CD4-positive, alpha-beta T cell treated with Interferon alpha-2 for 1 hour (primary cell): ENCODE results near the gene AP1AR.
"Not testable (repeated sequence)": the region's sequence is repeated elsewhere in the genome, so short reads cannot be mapped to it uniquely, and the experiment has no call there.

Experiments used
- DNase-seq, 2 donors: peaks; one replicate each; pipeline ENCODE4 v3.0.0-alpha.2; 2020 to 2022

The AP1AR gene

GRCh38 chr4:112280386-112281056 is 48.9 kb downstream of the AP1AR start:
- DNase-seq, result no peak

DNA sequence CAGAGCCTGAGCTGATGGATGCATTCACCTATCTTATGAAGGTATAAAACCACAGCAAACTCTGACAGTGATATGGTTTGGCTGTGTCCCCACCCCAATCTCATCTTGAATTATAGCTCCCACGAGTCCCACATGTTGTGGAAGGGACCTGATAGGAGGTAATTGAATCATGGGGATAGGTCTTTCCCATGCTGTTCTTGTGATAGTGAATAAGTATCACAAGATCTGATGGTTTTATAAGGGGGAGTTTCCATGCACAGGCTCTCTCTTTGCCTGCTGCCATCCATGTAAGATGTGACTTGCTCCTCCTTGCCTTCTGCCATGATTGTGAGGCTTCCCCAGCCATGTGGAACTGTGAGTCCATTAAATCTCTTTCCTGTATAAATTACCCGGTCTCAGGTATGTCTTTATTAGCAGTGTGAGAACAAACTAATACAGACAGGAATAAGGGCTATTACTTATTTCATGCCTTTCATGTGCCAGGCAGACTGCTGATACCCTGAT is 50.4 kb downstream of the AP1AR start:
- DNase-seq, result not testable (repeated sequence)

GRCh38 chr4:112282860-112283667 is 51.5 kb downstream of the AP1AR start:
- no peak for DNase-seq

- DNase-seq, result peak in 1 of 2 donors; percentile 39
Observed at GRCh38 chr4:112284166-112284565, 52.6 kb downstream of the AP1AR start.

DNA sequence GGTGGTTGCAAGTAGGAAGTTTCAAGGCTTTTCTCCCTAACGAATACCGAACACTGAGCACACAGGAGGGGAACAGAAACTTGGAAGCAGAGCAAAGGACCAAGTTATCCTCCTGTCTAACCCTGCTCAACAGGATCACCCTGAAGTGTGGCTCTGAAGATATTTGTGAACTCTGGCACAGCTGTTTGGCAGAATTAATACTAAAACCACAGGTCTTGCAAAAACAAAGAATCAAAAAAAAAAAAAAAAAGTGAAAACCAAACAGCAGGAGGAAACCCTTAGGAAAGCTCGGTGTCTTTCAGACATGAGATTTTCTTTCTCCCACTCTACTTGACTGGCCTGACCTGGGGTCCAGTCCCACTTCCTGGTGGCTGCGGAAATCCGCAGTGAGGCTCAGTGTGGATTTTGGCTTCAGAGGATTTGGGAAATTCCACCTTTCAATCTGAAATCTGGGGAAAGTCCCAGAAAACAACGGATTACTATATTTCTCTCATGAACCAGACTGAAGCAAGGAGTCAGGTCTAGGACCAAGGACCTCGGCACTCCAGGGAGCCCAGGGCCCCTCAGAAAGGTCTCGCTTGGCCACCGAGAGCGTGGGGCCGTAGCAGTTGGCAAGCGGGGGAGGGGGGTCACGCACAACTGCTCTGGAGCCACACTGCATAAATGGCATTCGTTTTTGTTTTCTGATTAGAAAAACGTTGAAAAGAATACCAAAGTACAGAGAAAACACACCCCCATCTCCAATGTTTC is 53.2 kb downstream of the AP1AR start:
- DNase-seq, result peak in 1 of 2 donors; percentile 59

- DNase-seq, result peak; percentile 20 to 77
Observed at GRCh38 chr4:112287258-112287989, 55.8 kb downstream of the AP1AR start.

DNA sequence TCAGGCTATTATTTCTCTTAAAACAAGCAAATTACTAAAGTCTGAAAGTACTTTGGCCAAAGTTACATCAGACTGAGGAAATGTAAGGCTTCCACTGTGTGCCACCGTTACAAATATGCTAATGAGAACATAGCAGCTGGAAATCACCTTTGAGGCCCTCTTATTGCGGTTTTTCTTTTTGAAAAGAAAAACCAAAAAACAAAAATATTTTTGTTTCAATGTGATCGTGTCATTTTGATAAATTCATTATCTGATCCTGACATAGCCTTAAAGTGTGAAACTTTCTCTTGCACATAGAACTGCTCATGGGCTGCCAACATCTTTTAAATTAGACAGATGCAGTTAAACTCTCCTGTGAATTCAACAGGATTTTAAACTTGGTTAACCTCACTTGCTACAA is 56.9 kb downstream of the AP1AR start:
- DNase-seq, result peak; percentile 49 to 83

- DNase-seq, result no peak
Observed at GRCh38 chr4:112289407-112290253, 58.0 kb downstream of the AP1AR start.

DNA sequence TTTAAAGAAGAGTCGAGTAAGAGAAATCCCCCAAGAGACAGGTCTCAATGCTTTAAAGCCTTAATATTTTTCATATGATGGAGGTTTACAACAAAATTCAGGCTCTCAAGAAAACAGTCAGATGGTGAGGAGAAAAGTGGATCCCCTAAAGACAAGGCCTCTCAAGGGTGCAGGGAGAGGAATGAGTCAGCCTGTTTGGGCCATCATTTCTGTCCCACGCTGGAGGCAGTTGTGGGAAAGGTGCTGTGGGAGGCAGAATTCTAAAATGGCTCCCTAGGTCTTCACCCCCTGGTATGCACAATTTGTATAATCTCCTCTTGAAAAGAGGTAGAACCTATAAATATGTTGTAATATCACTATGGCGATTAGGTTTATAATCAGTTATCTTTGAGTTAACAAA is 58.8 kb downstream of the AP1AR start:
- DNase-seq, result no peak

- DNase-seq, result peak; percentile 53 to 82
Observed at GRCh38 chr4:112296949-112297880, 65.6 kb downstream of the AP1AR start, which contains the start of gene ALPK1. ALPK1 (plus strand) TSS chr4:112297369.

GRCh38 chr4:112299721-112300120 is 68.1 kb downstream of the AP1AR start:
- no peak for DNase-seq

- peak in 1 of 2 donors; percentile 46 for DNase-seq
Observed at GRCh38 chr4:112302320-112303274, 71.0 kb downstream of the AP1AR start.

DNA sequence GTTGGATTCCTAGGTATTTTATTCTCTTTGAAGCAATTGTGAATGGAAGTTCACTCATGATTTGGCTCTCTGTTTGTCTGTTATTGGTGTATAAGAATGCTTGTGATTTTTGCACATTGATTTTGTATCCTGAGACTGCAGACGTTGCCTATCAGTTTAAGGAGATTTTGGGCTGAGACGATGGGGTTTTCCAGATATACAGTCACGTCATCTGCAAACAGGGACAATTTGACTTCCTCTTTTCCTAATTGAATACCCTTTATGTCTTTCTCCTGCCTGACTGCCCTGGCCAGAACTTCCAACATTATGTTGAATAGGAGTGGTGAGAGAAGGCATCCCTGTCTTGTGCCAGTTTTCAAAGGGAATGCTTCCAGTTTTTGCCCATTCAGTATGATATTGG is 73.9 kb downstream of the AP1AR start:
- not testable (repeated sequence) for DNase-seq

GRCh38 chr4:112309263-112309791 is 77.7 kb downstream of the AP1AR start:
- DNase-seq, result peak; percentile 28 to 67

DNA sequence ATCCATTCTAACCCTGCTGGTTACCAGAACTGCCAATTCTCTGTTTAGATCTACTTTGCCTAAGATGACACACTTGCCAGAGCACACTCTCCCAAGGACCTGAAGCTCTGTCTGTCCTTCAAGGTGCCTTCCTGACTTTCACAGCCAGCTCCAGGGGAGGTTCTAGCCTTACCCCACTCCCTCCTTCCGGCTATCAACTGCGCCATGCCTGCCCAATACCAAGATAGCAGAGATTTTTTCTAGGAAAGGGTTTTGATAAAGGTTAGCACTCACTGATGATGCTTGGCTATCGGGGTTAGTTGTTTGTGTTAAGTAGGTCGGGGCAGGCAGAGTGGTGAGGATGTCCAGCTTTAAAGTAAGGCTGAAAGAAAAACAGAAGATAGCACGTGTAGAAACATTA is 79.9 kb downstream of the AP1AR start:
- no peak for DNase-seq

GRCh38 chr4:112312610-112313239 is 81.1 kb downstream of the AP1AR start:
- peak in 1 of 2 donors; percentile 34 for DNase-seq

DNA sequence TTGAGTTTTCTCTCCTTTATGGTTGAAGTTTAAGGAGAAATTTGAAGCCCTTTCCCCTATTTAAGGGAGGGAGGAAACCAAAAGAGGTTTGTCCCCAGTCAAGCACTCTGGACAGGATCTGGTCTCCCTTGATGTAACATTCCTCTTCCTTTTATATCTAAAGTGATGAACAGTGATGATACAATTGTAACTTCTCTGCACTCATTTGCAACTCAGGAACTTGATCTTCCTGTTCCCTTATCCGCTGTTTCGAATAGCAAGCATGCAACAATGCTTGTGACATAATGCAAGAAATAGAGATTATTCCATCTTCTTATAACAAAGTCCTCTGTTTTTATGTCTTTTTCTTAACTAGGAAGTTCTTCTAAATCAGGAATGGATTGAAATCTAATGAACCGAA is 83.9 kb downstream of the AP1AR start:
- no peak for DNase-seq

- no peak for DNase-seq
Observed at GRCh38 chr4:112316360-112316759, 84.8 kb downstream of the AP1AR start.
